ENCODE measurements around the gene PSEN1.

DNA sequence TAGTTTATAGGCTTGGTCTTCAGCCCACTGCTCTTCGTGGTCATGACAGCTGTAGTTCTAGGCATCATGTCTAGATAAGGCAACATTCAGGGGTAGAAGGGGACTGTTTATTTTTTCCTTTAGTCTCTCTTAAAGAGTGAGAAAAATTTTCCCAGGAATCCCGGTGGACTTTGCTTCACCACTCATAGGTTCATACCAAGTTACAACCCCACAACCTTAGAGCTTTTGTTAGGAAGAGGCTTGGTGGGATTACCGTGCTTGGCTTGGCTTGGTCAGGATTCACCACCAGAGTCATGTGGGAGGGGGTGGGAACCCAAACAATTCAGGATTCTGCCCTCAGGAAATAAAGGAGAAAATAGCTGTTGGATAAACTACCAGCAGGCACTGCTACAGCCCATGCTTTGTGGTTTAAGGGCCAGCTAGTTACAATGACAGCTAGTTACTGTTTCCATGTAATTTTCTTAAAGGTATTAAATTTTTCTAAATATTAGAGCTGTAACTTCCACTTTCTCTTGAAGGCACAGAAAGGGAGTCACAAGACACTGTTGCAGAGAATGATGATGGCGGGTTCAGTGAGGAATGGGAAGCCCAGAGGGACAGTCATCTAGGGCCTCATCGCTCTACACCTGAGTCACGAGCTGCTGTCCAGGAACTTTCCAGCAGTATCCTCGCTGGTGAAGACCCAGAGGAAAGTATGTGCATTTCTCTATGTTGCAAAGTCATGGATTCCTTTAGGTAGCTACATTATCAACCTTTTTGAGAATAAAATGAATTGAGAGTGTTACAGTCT, 75.1 kb downstream of the PSEN1 start:
- TF ChIP-seq, protein P1, sequence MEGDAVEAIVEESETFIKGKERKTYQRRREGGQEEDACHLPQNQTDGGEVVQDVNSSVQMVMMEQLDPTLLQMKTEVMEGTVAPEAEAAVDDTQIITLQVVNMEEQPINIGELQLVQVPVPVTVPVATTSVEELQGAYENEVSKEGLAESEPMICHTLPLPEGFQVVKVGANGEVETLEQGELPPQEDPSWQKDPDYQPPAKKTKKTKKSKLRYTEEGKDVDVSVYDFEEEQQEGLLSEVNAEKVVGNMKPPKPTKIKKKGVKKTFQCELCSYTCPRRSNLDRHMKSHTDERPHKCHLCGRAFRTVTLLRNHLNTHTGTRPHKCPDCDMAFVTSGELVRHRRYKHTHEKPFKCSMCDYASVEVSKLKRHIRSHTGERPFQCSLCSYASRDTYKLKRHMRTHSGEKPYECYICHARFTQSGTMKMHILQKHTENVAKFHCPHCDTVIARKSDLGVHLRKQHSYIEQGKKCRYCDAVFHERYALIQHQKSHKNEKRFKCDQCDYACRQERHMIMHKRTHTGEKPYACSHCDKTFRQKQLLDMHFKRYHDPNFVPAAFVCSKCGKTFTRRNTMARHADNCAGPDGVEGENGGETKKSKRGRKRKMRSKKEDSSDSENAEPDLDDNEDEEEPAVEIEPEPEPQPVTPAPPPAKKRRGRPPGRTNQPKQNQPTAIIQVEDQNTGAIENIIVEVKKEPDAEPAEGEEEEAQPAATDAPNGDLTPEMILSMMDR (IDR thresholded peaks at IDR 0.05 in 4 of 5, conservative IDR thresholded peaks at IDR 0.05 in 1 of 5), result no peak
- no peak for TF ChIP-seq POLR2A (IDR thresholded peaks at IDR 0.05)
